ENCODE results near the gene ARL14EP. TPM values are rescaled to one million over a fixed set of nuclear protein-coding genes. Genes with fewer than 3 reads are reported as not detected.

Gene ARL14EP
- total RNA-seq: 18.6 and 20.3 TPM in 2 replicates

GRCh38 chr11:30322826-30323710 lies at the start of gene ARL14EP:
Gene ARL14EP (plus strand): TSS chr11:30323104. CDS start chr11:30330949, 7,845 bp downstream.

Other genes with a start within 250 kb of the ARL14EP start
- not detected in 2 replicates for gene FSHB, start 92.1 kb upstream of the ARL14EP start, total RNA-seq

Data from aortic smooth muscle cell (primary cell).